Gastrocnemius medialis (tissue), 4 donors: Measurements from ENCODE around the gene C11orf86.

Experiments used
- POLR2A ChIP-seq, 2 donors: fragments of 450-650 bp; IDR thresholded peaks; one replicate each; pipeline ENCODE4 v1.6.1; 2017; ENCODE audit warnings: antibody characterized with exemption in 2 of 2, mild to moderate bottlenecking in 2 of 2, moderate library complexity in 2 of 2
- TF ChIP-seq, protein P1 (sequence below), 5 experiments: fragments of 450-650 bp in 3 of 5; fragments of 200-600 bp in 2 of 5; sonication (generic) in 2 of 5; IDR thresholded peaks in 4 of 5; conservative IDR thresholded peaks in 1 of 5; 1 replicate in 4 of 5; 2 replicates in 1 of 5; pipeline ENCODE4 v1.5.1; 2016 to 2019; ENCODE audit warnings: antibody characterized with exemption in 5 of 5, mild to moderate bottlenecking in 3 of 5, moderate library complexity in 3 of 5

GRCh38 chr11:66951927-66952337, 23.2 kb upstream of the C11orf86 start:
- TF ChIP-seq, protein P1, sequence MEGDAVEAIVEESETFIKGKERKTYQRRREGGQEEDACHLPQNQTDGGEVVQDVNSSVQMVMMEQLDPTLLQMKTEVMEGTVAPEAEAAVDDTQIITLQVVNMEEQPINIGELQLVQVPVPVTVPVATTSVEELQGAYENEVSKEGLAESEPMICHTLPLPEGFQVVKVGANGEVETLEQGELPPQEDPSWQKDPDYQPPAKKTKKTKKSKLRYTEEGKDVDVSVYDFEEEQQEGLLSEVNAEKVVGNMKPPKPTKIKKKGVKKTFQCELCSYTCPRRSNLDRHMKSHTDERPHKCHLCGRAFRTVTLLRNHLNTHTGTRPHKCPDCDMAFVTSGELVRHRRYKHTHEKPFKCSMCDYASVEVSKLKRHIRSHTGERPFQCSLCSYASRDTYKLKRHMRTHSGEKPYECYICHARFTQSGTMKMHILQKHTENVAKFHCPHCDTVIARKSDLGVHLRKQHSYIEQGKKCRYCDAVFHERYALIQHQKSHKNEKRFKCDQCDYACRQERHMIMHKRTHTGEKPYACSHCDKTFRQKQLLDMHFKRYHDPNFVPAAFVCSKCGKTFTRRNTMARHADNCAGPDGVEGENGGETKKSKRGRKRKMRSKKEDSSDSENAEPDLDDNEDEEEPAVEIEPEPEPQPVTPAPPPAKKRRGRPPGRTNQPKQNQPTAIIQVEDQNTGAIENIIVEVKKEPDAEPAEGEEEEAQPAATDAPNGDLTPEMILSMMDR (IDR thresholded peaks at IDR 0.05 in 4 of 5, conservative IDR thresholded peaks at IDR 0.05 in 1 of 5): no peak
- no peak for TF ChIP-seq POLR2A (IDR thresholded peaks at IDR 0.05)
